Stimulated activated CD8-positive, alpha-beta memory T cell treated with anti-CD3 and anti-CD28 coated beads, Interleukin-4, amount 100 ng/mL, for 4 hours (primary cell): ENCODE measurements around the gene SLCO2A1.

Source experiments
- DNase-seq, 2 donors: peaks; one replicate each; pipeline ENCODE4 v3.0.0-alpha.2; 2020; ENCODE audit warnings: low read depth in 2 of 2, low spot score in 1 of 2

Gene SLCO2A1

DNA sequence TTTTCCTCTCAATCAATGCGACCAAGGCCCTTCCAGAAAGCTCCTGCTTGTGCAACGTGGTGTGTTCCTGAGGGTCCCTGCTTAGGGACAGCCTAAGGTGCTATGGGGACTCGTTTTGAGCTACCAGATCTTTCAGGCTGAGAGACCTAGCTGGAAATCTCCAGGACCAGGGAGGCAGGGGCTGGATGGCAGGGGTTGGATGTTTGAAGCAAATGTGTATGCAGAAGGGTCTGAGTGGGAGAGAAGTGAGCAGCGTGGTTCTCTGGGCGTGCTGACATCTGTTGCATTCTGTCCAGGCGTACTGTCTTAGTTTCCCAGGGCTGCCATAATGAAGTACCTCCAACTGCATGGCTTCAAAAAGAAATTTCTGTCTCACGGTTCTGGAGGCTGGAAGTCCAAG is 31.7 kb upstream of the SLCO2A1 start:
- no peak for DNase-seq

DNA sequence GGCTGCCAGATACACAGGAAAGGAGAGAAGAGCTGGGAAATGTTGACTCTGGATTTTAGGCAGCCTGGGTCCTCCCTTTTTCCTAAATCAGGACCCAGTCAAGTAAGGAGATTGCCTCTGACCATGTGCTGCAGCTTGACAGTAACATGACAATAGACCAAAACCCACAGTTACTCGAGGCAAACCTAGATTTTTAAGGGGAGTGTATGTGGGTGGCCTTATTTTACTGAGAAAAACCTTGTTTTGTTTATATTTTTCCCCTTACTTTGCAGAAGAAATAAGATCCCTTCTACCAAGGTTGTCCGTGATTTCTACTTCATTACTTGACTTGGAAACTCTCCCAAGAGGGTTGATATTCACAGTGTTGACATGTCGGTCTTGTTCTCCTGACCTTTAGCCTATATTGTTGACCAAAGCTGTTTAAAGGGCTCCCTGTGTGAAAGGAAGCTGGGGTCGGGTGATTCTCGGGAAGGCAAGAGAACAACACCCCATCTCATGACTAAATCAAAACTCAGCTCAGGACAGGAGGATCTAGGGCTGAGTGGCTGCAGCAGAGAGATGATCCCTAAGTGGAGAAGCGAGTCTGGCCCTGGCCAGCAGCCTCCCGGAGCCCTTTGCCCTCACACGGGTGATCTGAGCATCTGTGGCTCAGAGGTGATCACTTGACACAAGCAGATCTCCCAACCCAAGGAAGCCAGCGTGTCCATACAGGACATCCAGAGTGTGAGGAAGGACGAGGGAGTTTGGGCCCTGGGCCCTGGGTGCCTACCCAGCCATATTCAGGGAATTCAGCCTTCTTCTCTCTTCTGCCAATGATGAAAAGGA is 31.0 kb upstream of the SLCO2A1 start:
- DNase-seq, result no peak

GRCh38 chr3:134059671-134060560 is 30.2 kb upstream of the SLCO2A1 start:
- DNase-seq, result no peak

GRCh38 chr3:134059035-134059601 is 29.4 kb upstream of the SLCO2A1 start:
- DNase-seq, result no peak

GRCh38 chr3:134057654-134058110 is 28.0 kb upstream of the SLCO2A1 start:
- DNase-seq, result no peak

DNA sequence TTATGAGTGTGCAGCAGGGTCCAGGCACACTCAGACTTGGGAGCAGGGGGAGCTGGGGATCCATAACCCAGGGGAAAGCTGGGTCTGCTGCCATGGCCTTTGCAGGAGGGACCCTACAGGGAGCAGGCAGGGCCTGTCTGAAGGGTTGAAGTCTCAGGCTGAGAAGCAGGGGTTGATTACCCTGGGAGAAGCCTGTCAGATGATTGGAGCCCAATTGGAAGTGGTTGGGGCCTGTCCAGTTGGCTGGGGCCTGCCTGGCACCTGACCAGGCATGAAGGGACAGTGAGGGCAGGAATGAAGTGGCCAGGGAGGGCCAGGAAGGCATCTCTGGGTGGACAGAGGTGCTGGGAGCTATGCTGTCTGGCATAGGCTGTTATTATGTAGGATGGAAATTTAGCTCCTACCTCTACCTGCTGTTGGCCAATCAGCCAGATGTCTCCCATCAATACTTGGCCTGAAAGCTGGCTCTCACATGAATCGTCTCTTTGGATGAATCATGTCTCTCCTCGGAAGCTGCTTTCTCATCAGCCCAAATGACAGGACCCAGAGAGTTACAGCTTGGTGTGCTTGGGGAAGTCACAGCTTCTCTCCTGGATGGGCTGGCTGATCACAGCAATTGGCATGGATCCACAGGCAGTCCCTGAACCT is 27.4 kb upstream of the SLCO2A1 start:
- no peak for DNase-seq

GRCh38 chr3:134056464-134056891 is 26.8 kb upstream of the SLCO2A1 start:
- no peak for DNase-seq

DNA sequence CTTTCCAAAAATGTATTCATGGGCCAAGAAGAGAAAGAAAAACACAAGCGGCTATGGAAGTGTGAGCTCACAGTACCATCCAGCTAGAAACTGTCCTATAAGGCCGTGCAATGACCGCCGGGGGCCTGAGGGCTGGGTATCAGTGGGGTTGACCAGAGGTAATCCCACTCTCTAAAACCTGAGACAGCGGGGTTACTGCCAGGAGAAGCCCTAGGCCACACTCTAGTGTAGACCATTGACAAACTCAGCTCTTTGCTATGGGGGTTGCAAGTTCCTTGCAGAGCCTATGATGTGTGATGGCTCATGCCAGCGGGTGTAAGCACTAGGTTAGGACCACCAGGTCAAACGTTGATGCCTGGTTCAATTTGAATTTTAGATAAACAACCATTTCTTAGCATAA is 25.9 kb upstream of the SLCO2A1 start:
- no peak for DNase-seq

DNA sequence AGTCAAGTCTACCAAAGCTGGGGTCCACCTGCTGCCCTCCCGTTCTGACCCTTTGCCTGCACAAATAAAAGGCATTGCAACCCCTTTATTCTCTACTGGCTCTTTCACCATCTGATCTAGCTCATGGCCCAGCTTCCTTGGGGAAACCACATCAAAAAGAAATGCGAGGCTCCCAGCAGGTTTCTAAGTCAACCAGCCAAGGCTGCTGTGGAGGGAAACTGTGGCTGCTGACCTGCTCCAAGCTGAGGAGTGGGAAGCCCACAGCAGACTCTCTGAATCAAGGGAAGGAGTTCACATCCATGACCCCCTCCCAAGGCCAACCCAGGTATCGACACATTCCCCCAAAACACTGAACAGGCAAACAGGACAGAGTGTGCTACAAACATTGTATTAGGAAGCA is 25.2 kb upstream of the SLCO2A1 start:
- DNase-seq, result no peak

DNA sequence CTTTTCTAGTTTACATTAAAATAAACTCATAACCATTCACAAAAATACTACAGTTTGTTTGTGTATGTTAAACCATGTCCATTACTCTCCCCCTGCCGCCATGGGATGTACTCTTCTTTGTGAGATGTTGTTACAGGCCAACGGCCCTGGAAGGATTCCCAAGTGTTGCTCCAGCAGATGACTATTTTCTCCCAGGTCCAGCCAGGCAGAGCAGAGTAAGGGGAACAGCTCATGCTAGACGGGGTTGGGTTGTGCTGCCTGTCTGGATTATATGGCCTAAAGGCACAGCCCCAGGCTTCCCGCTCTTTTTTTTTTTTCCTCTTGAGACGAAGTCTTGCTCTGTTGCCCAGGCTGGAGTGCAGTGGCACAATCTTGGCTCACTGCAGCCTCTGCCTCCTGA is 24.5 kb upstream of the SLCO2A1 start:
- no peak for DNase-seq

- no peak for DNase-seq
Observed at GRCh38 chr3:134052370-134052769, 22.6 kb upstream of the SLCO2A1 start.

GRCh38 chr3:134049676-134050075 is 20.0 kb upstream of the SLCO2A1 start:
- no peak for DNase-seq

DNA sequence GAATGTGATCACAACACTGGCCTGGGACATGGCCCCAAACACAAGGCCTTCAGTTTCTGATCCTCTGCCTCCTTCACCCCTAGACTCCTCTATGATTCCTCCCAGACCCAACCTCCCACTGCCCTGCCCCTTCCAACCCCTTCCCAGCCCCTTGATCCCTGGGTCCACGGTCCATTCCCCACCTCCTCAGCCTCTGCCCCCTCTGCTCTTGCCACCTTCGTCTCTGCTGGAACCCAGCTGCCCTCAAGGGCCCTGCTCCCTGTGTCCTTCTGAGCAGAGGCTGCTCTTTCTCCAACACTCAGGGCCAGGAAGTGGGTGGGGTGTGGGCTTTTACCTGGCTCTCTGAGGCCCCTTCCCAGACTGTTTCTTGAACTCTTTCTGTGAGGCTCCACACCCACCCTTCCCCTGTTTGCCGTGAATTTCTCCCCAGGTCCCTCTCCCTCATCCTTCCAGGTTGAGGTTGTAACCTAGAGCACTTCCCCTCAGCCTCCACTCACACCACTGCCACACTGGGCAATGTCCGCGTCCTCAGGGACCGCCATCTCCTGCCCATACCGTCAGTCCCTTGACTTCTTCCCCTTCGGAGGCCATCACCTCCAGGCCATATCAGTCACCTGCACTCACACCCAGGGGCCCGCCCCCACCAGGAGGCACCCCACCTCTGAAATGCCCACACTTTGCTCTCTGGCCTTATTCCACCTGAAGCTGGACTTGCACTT is 18.7 kb upstream of the SLCO2A1 start:
- DNase-seq, result no peak

- DNase-seq, result no peak
Observed at GRCh38 chr3:134044459-134044858, 14.7 kb upstream of the SLCO2A1 start.

- no peak for DNase-seq
Observed at GRCh38 chr3:134040066-134040465, 10.3 kb upstream of the SLCO2A1 start.

DNA sequence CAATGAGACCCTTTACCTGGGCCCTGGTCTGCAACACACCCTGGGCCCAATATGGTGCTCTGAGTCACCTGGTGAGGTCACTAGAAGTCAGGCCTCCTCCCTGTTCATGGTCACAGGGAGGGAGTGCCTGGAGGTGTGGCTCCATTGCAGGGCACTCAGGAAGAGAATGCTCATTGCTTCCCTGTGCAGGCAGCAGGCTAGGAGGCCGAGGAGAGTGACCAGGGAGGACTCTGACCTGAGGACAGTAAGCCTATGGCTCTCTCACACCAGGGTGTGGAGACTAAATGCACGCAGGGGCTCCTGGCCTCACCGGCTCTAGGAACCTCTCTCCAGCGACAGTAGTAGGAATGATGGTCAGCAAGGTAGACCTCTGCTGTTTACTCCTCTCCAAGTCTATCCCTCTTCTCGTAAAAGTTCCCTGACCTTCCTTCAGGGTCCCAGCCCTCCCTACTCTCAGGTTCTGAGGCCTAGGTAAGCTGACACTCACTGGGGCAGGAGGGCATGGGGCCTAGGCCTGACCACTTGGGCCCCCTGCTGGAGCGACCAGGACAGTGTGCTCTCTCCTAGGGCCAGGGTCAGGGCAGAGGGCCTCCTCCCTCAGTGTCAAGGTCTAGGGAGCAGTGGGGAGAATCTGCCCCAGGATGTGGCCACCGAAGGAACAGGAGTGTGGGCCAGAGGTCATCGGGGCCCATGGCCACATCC is 9.6 kb upstream of the SLCO2A1 start:
- no peak for DNase-seq

DNA sequence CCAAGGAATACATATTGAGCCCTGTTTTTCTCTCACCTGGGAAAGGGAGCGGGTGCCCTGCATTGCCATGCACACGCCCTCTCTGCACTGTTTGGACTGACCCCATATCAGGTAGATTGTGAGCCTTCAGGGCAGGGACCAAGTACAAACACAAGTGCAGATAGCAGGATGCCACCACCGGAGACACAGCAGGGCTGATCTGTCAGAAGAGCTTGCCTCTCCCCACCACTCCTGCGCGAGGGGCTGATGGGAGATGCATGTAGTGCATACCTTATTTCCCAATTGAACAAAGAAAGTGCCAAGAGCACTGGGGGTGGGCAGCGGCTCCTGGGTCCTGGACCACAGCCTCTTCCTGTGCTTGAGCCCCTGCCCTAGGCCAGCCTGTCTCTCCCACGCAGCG is 9.0 kb upstream of the SLCO2A1 start:
- DNase-seq, result no peak

DNA sequence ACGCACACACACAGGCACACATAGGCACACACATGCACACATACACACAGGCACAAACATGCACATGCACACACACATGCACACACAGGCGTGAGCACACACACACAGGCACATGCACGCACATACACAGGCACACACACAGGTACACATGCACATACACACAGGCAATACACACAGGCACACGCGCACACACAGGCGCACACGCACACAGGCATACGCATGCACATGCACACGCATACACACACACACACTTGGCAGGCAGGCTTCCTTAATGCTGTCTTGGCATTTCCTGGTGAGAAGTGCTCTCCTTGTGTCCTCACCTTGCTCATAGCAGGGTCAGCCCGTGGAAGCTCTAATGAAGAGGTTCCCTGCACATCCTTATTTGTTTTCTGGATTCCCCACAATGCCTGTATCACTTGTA is 8.4 kb upstream of the SLCO2A1 start:
- DNase-seq, result no peak

DNA sequence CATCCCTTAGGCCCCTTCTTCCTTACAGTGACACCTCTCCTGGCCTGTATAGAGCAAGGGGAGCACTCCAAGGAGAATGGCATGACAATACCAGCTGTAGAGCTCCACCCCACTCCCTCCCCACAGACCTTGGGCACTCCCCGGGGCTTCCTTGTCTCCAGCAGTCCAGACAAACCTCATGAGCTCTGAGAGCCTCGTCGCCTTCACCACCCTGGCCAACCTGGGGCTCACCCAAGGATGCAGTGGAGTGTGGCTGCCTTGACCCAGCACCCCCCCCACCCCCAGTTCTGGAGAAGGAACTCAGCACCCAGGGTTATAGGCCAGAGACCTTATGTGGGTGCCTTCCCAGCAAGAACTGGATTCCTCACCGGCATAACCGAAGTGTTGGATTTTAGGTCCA is 7.4 kb upstream of the SLCO2A1 start:
- DNase-seq, result no peak

GRCh38 chr3:134036291-134036690 is 6.6 kb upstream of the SLCO2A1 start:
- no peak for DNase-seq
